ENCODE data around the gene RAPSN.
A peak's percentile ranks its signal among the peaks of the same experiment; 100 is the strongest.

The RAPSN gene

DNA sequence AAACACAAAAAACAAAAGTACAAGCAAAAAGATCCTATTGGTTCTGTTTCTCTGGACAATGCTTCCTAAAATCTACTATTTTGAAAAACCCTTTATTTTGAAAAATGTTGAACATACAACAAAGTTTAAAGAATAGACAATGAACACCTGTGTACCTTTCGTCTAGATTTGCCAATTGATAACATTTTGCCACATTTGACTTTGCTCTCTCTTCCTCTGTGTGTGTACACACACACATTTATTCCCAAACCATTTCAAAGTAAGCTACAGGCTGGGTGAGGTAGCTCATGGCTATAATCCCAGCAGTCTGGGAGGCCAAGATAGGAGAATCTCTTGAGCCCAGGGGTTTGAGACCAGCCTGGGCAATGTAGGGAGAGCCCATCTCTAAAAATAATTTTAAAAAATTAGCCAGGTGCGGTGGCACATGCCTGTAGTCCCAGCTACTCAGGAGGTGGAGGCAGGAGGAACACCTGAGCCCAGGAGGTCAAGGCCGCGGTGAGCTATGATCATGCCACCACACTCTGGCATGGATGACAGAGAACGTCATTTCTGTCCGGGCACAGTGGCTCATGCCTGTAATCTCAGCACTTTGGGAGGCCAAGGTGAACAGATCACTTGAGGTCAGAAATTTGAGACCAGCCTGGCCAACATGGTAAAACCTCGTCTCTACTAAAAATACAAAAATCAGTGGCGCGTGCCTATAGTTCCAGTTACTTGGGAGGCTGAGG, 17.4 kb downstream of the RAPSN start:
- DNase-seq: no peak

DNA sequence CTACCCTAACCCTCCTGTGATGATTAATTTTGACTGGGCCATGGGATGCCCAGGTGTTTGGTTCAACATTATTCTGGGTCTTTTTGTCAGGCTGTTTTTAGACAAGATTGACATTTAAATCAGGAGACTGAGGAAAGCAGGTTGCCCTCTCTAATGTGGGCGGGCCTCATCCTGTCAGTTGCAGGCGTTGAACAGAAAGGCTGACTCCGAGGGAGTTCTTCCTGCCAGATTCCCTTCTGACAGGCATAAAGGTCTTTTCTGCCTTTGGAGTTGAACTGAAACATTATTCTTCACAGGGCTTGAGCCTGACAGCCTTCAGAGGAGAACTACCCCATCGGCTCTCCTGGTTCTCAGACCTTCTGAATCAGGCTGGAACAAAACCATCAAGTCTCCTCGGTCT, 18.4 kb downstream of the RAPSN start:
- DNase-seq: no peak

DNA sequence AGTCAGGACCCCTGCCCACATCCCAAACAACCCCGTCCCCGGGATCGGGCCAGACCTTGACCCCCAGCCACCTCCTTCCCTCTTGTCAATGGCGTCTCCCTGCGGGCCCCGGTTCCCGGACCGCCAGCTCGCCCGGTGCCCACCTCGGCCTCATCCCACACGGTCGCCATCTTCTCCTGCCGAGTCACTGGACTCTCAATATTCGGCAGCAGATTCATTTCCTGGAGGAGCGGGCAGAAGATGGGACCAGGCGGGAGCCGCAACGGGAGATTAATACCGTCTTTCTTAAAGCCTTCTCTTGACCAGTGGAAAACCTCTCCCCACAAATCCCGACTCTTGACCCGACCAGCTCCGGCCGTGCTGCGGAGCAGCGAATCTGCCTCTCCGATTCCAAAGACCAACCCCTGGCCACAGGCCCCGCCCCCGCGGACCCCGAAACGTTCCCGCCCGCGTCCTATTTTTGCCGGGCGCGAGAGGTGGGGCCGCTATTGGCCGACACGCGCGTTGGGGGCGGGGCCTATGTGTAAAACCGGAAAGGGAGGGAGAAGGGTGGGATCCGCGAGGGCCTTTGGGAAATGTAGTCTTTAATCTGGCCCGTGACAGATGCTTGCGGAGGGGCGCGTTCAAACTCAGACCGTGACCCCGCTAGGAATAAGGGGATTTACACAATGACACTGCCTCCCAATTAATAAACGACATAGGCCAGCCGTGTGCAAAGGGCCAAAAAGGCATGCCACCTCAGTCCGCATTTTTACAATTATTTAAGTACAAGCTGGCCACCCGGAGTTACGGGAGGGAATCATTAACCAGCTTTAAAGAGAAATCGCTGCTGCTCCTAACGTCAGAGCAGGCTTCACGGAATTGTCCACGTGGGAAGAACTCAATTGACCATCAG, 22.6 kb downstream of the RAPSN start, which contains the start of gene PSMC3:
Gene PSMC3, minus strand, starts transcription at position 378 of the 895 bp plus-strand sequence. Its CDS starts 160 bp downstream, at position 218.
- peak; percentile 97 for DNase-seq

DNA sequence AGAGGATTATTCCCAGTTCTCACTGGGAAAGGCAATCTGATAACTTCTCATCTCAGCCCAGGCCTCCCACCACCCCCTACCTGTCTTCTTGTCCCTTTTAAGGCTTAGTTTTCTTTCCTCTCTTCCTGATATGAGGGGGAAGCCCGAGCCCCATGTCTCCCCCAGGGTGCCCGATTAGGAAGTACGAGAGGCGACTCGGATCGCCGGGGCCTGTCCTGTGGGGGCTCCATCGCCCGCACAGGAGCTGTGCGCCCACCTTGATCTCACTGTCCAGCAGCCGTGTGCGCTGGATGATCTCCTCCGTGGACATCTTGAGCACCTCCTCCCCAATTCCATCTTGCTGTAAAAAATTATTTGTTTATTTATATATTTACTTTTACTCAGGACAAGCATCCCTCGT, 23.3 kb downstream of the RAPSN start:
- DNase-seq: no peak

DNA sequence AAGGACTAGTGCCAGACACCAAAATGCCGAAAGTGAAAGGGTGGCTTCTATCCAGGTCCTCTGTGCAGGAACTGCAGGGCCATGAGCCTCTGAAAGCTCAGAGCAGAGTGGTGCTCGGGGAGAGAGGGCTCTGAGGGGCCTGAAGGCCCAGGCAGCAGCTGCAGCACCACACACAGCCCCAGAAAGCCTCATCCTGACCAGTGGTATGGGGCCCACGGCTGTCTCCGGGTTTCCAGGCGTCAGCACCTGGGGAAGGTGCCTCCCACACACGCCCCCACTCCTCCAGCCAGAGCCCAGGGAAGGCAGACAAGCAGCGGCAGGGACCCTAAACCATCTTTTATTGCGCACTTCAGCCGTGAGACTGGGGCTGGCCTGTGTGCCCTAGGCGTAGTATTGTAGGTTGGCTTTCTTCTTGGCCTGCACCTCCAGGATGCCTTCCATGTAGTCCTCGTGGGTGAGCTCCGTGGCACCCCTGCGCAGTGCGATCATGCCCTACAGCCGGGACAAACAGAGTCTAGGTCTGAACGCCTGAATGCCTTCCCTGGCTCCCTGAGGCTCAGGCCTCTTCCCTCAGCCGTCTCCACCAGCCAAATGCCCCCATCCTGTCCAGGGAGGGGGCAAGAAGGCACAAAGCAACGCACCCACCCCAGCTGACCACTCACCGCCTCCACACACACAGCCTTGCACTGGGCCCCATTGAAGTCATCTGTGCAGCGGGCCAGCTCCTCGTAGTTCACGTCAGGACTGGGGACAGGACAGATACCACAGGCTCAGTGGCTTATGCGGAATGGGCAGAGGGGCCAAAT, 30.3 kb downstream of the RAPSN start:
- no peak for DNase-seq

DNA sequence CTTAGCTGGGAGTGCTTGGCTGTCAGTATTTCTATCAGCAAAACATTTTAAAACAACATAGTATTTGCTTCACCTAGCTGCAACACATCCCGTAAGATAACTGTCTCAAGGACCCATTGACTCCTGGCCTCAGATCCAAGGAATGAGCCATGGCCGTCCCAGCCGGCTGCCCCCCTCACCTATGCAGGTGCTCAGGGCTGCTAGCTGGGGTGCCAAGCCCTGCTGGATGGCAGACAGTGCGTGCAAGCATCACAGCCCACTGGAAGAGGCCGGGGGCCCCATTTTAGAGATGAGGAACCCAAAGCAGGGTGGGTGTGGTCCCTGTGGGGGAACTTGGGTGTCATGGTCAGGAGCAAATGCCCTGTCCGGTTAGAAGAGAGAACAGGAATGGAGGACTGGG, 31.2 kb downstream of the RAPSN start:
- no peak for DNase-seq

DNA sequence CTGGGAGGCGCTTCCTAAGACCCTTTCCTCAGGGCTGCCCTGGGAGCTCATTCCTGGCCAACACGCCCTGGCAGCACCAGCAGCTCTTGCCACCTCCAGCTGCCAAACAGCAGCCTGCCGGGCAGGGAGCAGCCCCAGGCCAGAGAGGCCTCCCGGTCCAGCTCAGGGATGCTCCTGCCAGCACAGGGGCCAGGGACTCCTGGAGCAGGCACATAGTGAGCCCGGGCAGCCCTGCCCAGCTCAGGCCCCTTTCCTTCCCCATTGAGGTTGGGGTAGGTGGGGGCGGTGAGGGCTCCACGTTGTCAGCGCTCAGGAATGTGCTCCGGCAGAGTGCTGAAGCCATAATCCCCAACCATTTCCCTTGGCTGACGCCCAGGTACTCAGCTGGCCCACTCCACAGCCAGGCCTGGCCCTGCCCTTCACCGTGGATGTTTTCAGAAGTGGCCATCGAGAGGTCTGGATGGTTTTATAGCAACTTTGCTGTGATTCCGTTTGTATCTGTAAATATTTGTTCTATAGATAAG, 32.9 kb downstream of the RAPSN start:
- DNase-seq: peak; percentile 86

DNA sequence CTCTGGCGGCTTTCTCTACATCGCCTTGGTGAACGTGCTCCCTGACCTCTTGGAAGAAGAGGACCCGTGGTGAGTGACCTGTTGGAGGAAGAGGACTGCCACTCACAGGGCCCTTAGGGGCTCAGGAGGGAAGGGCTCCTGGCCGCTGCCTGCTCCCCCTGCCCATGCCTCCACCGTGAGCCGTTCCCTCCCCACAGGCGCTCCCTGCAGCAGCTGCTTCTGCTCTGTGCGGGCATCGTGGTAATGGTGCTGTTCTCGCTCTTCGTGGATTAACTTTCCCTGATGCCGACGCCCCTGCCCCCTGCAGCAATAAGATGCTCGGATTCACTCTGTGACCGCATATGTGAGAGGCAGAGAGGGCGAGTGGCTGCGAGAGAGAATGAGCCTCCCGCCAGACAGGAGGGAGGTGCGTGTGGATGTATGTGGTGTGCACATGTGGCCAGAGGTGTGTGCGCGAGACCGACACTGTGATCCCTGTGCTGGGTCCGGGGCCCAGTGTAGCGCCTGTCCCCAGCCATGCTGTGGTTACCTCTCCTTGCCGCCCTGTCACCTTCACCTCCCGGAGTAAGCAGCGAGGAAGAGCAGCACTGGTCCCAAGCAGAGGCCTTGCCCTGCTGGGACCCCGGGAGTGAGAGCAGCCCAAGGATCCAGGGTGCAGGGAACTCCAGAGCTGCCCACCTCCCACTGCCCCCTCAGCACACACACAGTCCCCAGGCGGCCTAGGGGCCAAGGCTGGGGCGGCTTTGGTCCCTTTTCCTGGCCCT, 33.7 kb downstream of the RAPSN start:
- DNase-seq: no peak

DNA sequence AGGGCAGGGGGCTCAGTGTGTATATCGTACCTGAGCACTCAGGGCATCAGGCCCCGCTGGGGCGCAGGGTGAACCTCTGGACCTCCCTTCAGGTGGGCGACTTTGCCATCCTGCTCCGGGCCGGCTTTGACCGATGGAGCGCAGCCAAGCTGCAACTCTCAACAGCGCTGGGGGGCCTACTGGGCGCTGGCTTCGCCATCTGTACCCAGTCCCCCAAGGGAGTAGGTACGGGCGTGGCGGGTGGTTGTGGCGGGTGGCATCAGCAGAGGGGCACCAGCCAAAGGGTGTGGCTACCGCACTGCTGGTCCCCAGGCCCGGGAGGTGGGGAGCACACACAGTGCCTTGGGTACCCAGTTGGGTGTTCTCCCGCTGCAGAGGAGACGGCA, 34.3 kb downstream of the RAPSN start:
- no peak for DNase-seq

DNA sequence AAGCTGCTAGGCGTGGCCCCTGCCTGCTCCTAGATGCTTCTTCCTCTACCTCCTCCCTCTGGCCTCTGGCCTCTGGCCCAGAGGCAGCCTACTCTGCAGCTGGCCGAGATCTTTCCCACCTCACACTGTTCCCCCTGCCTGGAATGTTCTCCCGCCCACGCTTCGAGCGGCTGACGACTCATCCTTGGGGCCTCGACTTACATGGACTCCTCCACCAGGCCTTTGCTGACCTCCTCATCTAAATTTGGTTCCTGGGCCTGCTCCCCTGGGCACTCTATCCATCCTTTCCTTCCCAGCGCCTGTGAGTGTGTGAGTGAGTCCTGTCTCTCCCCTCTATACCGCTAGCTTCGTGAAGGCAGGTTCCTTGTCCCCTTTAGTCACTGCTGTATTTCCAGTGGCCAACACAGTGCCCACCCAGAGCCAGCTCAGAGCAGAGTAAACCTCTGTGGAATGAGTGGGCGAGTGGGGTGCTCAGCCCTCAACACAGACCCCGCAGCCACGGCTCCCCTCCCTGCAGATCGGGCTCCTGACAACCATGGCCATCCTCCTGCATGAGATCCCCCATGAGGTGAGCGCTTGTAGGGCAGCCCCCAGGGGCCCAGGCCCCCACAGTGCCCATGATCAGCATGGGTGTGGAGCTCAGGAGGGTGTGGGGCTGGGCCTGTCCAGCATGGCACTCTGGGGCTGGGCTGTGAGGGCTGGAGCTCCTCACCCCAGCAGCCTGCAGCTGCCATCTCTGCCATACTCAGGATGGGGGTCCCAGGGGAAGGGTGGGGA, 34.8 kb downstream of the RAPSN start:
- peak; percentile 82 for DNase-seq

DNA sequence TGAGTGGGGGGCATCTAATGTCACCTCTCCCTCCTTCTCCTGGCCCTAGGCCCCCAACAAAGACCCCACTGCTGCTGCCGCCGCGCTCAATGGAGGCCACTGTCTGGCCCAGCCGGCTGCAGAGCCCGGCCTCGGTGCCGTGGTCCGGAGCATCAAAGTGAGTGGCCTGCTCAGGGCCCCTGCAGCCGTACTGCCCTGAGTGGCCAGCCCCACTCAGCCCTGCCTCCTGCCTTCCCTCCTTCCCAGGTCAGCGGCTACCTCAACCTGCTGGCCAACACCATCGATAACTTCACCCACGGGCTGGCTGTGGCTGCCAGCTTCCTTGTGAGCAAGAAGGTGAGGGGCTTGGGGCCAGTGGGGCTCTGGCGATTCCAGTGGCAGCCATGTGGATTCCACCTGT, 35.6 kb downstream of the RAPSN start:
- no peak for DNase-seq

DNA sequence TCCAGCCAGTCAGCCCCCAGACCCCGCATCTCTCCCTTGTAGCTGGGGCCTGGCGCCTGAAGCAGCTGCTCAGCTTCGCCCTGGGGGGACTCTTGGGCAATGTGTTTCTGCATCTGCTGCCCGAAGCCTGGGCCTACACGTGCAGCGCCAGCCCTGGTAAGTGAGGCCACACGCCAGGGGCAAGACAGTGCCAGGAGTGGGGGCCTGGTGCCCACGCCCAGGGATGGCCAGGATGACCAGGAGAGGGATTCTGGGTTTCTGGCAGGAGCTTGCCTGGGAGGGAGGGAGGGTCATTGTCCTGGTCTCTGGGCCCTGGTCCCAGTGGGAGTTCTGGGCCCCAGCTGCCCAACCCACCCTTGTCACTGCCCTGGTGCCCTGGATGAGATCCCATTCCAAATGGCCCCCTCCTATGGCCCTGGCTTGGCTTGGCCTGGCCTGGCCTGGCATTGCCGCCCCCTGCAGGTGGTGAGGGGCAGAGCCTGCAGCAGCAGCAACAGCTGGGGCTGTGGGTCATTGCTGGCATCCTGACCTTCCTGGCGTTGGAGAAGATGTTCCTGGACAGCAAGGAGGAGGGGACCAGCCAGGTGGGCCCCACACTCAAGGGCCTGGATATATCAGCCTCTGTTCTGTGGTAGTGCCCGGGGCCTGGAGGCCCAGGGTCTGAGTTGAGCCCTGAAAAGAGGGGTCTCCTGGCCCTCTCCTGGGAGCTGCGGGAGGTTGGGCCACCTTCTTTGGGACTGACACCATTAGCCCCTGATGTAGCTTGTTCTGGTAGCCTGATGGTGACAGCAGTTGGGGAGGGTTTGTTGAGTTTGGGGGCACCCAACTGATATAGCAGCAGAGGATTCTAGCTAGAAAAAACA, 36.8 kb downstream of the RAPSN start:
- DNase-seq: peak; percentile 83

DNA sequence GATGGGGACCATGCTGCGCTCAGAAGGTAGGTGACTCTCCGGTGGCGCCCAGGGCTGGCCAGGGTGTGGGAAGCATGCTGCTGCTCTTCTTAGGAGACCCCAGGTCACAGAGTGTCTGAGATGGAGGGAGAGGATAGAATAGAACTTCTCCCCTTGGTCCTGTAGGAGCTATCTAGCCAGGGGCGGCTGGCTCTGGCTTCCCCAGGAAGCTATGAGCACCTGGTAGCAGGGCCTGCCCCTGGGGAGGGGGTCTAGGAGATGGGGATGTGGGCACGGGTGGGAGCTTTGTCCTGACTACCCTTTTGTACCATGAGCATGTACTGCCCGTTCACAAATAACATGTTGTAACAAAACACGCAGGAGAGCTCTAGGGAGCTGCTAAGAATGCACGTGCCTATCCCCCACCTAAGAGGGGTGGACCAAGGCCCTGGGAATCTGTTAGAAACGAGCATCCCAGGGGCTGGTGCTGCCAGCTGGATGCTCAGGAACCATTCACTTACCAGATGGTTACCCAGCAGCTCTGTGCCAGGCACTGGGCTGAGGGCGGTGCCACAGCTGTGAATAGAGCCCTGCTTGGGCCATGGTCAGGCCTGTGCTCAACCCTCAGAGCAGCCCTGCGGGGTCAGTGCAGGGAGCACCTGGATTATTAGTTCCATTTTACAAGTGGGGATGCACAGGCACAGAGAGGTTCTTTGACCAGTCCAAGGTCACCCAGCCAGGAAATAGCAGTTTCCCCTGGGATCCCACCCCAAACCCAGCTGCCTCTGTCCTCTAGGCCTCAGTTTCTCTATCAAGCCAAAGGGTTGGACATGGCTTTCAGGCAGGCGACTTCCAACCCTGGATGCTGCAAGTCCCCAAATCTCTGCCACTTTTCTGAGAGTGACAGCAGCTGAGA, 38.3 kb downstream of the RAPSN start:
- DNase-seq: no peak

DNA sequence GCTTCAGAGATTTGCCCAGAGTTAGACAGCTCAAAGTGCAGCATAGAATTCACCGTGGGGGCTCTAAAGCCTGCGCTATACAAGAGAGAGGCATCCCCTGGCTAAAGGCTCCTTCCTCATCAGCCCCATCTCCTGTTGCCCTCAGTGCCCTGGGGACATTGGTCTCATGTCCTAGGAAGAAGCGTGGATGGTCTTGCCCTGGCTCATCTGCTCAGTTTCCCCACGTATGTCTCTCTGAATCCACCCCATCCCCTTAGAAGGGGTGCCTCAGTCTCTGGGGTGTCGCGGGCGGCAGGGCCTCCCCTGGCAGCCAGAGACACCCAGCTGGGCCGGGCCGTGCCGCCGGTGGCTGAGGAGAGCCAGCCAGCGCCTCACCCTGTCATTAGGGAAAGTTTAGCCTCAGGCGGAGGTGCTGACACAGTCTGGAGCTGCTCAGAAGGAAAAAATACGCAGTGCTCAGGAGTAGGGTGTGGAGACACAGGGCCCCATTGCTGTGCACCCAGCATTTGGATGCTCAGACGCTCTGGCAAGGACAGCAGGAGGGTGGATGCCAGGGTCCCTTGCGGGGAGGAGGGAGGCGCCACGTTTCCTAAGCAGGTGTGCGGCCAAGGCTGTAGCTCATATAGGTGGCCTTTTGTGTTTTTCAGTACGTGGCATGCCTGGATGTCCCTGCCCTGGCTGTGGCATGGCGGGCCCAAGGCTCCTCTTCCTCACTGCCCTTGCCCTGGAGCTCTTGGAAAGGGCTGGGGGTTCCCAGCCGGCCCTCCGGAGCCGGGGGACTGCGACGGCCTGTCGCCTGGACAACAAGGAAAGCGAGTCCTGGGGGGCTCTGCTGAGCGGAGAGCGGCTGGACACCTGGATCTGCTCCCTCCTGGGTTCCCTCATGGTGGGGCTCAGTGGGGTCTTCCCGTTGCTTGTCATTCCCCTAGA, 39.2 kb downstream of the RAPSN start:
- peak; percentile 60 for DNase-seq

DNA sequence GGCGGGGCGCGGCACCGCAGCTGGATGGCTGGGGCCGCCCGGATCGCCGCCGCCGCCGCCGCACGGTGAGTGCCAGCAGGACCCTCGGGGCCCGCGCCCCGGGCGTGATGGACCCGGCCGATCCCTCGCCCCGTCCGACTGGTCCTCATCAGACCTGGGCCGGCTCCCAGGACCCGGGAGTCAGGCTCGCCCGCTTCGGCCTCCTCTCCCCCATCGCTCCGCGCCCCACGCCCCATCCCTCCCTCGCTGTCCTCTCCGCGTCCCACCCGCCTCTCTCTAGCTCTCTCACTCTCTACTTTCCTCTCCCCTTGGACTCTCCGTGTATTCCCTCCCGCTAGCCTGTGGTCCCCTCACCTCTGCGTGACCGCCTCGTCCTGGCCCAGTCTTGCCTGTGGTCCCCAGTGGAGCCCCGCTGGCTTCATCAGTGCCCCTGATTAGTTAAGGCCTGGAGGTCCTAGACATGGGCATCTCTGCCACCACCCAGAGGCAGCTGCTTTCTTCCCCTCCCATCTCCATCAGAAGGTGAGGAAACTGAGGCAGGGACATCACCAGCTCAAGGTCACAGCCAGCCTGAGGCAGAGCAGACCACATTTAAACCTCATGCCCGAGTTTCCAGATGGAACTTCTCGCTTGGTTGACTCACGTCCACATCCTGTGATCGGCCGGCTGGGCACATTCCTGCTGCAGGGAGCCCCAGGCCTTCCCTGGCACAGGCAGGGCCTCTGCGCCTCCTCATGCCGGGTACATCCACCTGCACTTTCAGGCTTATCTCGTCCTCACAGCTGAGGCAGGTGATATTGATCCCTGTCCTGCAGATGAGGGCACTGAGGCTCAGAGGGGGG, 40.1 kb downstream of the RAPSN start:
- peak; percentile 80 for DNase-seq

DNA sequence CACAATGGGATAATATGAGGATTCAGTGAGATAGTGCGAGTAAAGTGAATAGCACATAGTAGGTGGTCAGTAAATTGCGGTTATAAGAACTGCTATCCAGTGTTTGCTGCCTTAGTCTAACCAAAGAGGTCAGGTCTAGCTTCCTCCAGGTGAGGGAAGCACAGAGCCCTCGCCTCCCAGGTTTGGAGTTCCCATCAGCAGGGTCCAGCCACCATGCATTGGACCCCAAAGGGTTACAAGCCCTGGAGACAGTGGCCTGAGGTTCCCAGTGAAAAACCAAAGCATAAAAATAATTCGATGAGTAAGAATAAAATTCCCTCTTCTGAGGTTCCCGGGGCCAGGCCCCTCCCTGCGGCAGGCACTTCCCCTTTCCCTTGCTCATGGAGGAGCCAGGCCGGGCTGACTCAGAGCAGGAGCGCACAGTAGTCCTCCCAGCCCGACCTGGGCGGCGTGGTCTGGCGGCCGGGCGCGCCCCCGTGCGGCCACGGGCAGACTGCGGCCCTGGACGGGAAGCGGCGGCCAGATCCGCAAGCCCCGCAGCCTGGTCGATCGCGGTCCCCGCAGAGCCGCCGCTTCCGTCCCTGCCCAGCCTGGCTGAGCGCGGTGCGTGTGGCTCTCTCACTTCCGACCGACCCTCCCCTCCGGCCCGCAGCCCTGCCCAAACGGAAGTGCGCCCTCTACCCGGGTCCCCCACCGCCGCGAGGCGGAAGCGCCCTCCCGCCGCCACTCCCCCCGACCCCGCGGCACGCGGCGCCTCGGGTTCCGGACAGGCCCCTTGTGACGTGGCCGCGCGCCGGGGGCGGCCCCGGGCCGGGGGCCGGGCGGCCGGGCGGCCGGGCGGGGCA, 41.0 kb downstream of the RAPSN start, which contains the start of gene SLC39A13:
Gene SLC39A13, plus strand, starts transcription at position 845 of the 845 bp plus-strand sequence. CDS start 1,505 bp downstream, outside the sequence.
- peak; percentile 98 for DNase-seq
